CD4-positive, alpha-beta T cell treated with Interleukin-10 for 1 hour (primary cell): ENCODE measurements around the gene APIP.

Source experiments
- DNase-seq: peaks from one replicate; pipeline ENCODE4 v3.0.0-alpha.2; 2020

Gene APIP

GRCh38 chr11:34839969-34840368 lies 76.2 kb downstream of the APIP start:
- no peak for DNase-seq

- DNase-seq, result no peak
Observed at GRCh38 chr11:34836958-34837856, 79.0 kb downstream of the APIP start.

- DNase-seq, result no peak
Observed at GRCh38 chr11:34833602-34834001, 82.6 kb downstream of the APIP start.
